ENCODE results near the gene CFAP99.

Gene CFAP99

DNA sequence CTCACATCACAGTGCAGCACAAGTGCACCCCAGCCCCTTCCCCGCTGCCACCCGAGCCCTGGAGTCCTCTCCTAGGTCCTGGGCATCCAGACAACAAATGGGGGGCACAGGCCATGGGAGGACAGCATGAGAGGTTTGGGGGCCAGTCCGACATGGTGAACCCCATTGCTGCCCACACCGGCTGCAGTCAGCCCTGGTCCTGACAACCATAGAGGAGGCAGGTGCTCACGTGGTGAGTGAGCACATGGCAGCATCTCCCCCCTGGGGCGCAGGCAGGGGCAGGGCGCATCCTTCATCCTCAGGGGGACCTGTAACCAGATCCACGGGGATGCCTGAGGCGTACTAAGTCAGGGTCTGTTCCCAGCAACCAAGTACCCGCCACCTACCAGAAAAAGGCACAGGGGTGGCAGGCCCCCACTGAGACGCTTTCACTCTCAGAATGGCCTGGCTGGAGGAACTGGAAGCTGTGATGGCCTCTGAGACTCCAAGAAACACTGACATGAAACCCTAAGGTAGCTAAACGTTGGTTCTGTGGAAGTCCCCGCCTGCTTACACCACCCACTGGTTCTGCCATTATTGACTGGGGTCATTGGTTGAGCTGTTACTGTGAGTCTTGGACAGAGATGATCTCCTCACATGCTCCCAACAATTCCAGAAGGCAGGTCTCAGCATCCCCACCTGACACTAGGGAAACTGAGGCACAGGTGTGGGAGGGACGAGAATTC, 6.8 kb upstream of the CFAP99 start:
- no peak for DNase-seq (ENCODE audit: low read depth)
- no peak overlapping the region for H3K4me3 ChIP-seq (ENCODE audit: control insufficient read depth, low read depth, low read length)
- no peak for TF ChIP-seq CTCF (conservative IDR thresholded peaks at IDR 0.05; ENCODE audit: control insufficient read depth, insufficient read depth, low read depth, low read length)

DNA sequence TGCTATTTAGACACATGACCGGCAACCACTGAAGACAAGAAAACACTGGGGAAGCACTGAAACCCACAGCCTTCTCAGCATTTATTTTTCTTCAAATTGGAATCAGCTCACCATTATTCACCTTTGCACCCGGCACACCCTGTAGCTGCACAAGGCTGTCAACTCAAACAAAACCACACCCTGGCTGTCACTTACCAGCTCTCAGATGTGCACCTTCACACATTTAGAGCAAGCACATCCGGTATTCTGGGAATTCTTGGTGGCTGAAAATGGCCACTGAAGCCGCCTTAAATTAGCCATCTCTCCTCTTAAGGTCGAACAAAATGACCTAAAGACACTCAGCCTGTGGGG, 6.2 kb upstream of the CFAP99 start:
- no peak for TF ChIP-seq CTCF (conservative IDR thresholded peaks at IDR 0.05; ENCODE audit: control insufficient read depth, insufficient read depth, low read depth, low read length)
- H3K4me3 ChIP-seq (ENCODE audit: control insufficient read depth, low read depth, low read length) = peak overlapping the region; percentile 28
- DNase-seq (ENCODE audit: low read depth) = no peak

- peak overlapping the region; percentile 28 for H3K4me3 ChIP-seq (ENCODE audit: control insufficient read depth, low read depth, low read length)
- peak; percentile 43 for TF ChIP-seq CTCF (conservative IDR thresholded peaks at IDR 0.05; ENCODE audit: control insufficient read depth, insufficient read depth, low read depth, low read length)
- peak; percentile 86 for DNase-seq (ENCODE audit: low read depth)
Observed at GRCh38 chr4:2412885-2413716, 5.7 kb upstream of the CFAP99 start.

DNA sequence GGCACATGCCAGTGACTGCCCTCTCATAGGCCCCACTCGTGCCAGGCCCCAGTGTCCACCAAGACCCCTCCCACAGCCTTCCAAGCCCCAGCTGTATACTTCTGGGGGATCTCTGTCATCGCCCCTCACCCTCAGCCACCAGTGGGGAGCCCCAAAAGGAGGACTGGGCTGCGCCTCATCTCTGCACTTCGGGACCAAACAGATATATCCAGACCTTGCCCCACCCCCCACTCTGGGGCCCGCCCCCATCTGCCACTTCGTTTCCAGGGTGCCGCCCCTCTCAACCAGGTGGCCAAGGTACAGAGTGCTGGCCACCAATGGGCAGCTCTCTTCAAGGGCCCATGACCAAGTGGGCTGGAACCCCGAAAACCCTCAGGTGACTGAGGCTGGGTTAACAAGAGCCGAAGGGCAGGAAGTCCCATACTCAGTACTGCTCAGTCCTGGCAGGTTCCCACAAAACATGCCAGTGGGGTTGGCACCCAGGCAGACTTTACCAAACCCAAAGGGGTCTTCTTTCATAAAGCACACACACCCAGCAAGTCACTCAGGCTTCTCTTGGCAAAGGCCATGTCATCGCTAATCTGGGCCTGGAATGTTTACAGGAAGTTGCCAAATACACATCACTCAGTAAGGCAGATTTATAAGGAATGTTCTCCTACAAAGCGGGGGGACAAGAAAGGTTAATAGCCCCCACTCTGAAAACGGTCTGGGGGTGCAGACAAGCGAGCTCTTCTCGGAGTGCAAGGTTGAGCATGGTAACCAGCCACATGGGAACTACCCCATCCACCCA, 4.7 kb upstream of the CFAP99 start:
- DNase-seq (ENCODE audit: low read depth) = no peak
- no peak overlapping the region for H3K4me3 ChIP-seq (ENCODE audit: control insufficient read depth, low read depth, low read length)
- no peak for TF ChIP-seq CTCF (conservative IDR thresholded peaks at IDR 0.05; ENCODE audit: control insufficient read depth, insufficient read depth, low read depth, low read length)

DNA sequence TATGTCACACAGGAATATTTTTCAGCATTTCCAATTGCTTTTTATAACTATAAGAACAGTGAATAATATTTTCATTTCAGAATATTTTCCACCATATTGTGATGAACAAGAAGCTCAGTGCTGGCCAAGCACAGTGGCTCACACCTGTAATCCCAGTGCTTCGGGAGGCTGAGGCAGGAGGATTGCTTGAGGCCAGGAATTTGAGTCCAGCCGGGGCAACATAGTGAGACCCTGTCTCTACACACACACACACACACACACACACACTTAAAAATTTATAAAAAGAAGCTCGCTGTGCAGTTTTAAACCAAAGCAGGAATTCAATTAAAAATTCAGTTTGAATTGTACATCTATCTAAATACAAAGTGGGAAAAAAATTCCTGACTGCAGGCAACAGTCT, 3.5 kb upstream of the CFAP99 start:
- no peak for DNase-seq (ENCODE audit: low read depth)
- H3K4me3 ChIP-seq (ENCODE audit: control insufficient read depth, low read depth, low read length) = no peak overlapping the region
- TF ChIP-seq CTCF (conservative IDR thresholded peaks at IDR 0.05; ENCODE audit: control insufficient read depth, insufficient read depth, low read depth, low read length) = no peak

DNA sequence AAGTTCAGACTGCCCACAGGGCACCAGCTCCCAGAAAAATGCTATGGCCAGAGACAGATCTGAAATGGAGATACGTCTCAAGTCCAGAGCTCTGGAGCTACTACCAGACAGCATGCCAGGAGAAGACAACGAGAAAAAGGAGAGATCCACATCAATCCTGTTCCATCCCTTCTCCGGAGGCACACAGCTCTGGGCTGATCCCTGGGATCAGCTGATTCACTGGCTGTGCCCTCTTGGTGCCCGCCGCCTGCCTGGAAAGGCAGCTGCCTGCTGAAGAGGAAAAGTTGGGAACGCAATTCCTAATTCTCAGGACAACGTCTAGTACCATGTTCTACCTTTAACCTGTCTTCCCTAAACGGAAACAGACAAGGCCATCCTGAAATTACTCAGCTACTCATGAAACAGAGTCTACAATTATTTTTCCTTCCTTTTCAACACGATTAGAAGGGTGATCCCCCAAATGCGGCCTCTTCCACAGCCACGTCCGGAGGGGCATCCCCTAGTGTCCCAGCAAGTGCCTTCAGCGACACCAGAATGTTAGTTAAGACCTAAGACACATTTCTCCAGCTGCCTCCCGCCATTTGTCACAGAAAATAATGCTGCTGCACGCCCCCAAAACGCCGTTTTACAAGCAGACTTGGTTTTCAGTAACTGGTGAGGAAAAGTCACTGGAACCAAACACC, 2.7 kb upstream of the CFAP99 start:
- no peak overlapping the region for H3K4me3 ChIP-seq (ENCODE audit: control insufficient read depth, low read depth, low read length)
- no peak for TF ChIP-seq CTCF (conservative IDR thresholded peaks at IDR 0.05; ENCODE audit: control insufficient read depth, insufficient read depth, low read depth, low read length)
- DNase-seq (ENCODE audit: low read depth) = no peak

Measured in fibroblast of mammary gland (primary cell).